H1 (cell line): Measurements from ENCODE around the gene ID2. TPM values are rescaled to one million over a fixed set of nuclear protein-coding genes. Genes with fewer than 3 reads are reported as not detected.

Experiments
- CTCF ChIA-PET: fragments of 300-600 bp; sonication (Branson Sonifier 250); formaldehyde crosslinking; loops from one replicate; lab custom pipeline; 2021; ENCODE audit not compliant: partially characterized antibody; lab: Charles Lee
- POLR2A ChIA-PET: fragments of 300-600 bp; sonication (Branson Sonifier 250); formaldehyde crosslinking; loops from one replicate; lab custom pipeline; 2021; ENCODE audit warnings: inconsistent platforms; ENCODE audit not compliant: partially characterized antibody; lab: Charles Lee
- DNase-seq, 2 experiments: peaks; one replicate each; pipeline versions ENCODE4 v3.0.0 to v3.0.0-alpha.2; 2010 to 2022; ENCODE audit warnings: low spot score in 2 of 2, low read depth in 1 of 2, mixed read lengths in 1 of 2
- FAIRE-seq: peaks from 2 replicates; lab custom pipeline; 2011; peaks lifted over from hg19 to GRCh38; lab: Jason Lieb, UNC
- H2AFZ ChIP-seq: 2 replicates; pipeline ENCODE4 v1.8.1; 2012; ENCODE audit warnings: low read length, inconsistent platforms
- H2AK5ac ChIP-seq: 2 replicates; pipeline ENCODE4 v1.6.1; 2013; ENCODE audit warnings: low read depth, low read length
- H2BK120ac ChIP-seq: replicated peaks from 2 replicates; pipeline ENCODE3; 2013; ENCODE audit warnings: low read depth, low read length, inconsistent platforms
- H2BK12ac ChIP-seq: 2 replicates; pipeline ENCODE4 v1.6.1; 2013; ENCODE audit warnings: low read depth, low read length
- H2BK15ac ChIP-seq: 2 replicates; pipeline ENCODE4 v1.6.1; 2013; ENCODE audit warnings: low read length
- H2BK20ac ChIP-seq: 2 replicates; pipeline ENCODE4 v1.6.1; 2013; ENCODE audit warnings: low read length
- H2BK5ac ChIP-seq: 2 replicates; pipeline ENCODE4 v1.6.1; 2013; ENCODE audit warnings: low read depth, low read length
- H3K14ac ChIP-seq: 2 replicates; pipeline ENCODE4 v1.6.1; 2013; ENCODE audit warnings: inconsistent platforms; ENCODE audit not compliant: insufficient read length
- H3K18ac ChIP-seq: 2 replicates; pipeline ENCODE4 v1.6.1; 2013; ENCODE audit warnings: low read length; ENCODE audit errors: extremely low read depth
- H3K23ac ChIP-seq: 2 replicates; pipeline ENCODE4 v1.6.1; 2013; ENCODE audit warnings: inconsistent platforms; ENCODE audit not compliant: insufficient read length
- H3K23me2 ChIP-seq: 2 replicates; pipeline ENCODE4 v1.6.1; 2013; ENCODE audit warnings: low read depth, low read length
- H3K27ac ChIP-seq: 2 replicates; pipeline ENCODE4 v1.6.1; 2011; ENCODE audit warnings: low read depth, low read length, inconsistent platforms
- H3K27me3 ChIP-seq, 4 experiments: replicated peaks in 1 of 4; 1 replicate in 1 of 4; 2 replicates in 3 of 4; pipeline versions ENCODE4 v1.6.1 to v1.8.1; 2011 to 2013; ENCODE audit warnings: low read length in 3 of 4, mild to moderate bottlenecking in 3 of 4, inconsistent platforms in 2 of 4, mixed read lengths in 2 of 4, moderate library complexity in 1 of 4; ENCODE audit not compliant: control insufficient read depth in 3 of 4, insufficient read depth in 3 of 4; ENCODE audit errors: extremely low read depth in 1 of 4
- H3K36me3 ChIP-seq, 4 experiments: 2 replicates each; pipeline versions ENCODE4 v1.6.1 to v1.8.1; 2011 to 2013; ENCODE audit warnings: mild to moderate bottlenecking in 4 of 4, low read length in 3 of 4, moderate library complexity in 2 of 4, control low read depth in 1 of 4, inconsistent platforms in 1 of 4; ENCODE audit not compliant: insufficient read depth in 4 of 4, control insufficient read depth in 2 of 4
- H3K4ac ChIP-seq: replicated peaks from 2 replicates; pipeline ENCODE3; 2013; ENCODE audit warnings: low read length, low read depth, mixed read lengths, inconsistent platforms; ENCODE audit not compliant: insufficient read length
- H3K4me1 ChIP-seq, 4 experiments: replicated peaks in 1 of 4; 1 replicate in 1 of 4; 2 replicates in 3 of 4; pipeline versions ENCODE4 v1.6.1 to v1.8.1; 2011 to 2013; ENCODE audit warnings: low read length in 3 of 4, inconsistent platforms in 2 of 4, mixed read lengths in 1 of 4; ENCODE audit not compliant: insufficient read depth in 4 of 4, control insufficient read depth in 3 of 4
- H3K4me2 ChIP-seq, 2 experiments: 2 replicates each; pipeline versions ENCODE4 v1.6.1 to v1.8.1; 2011 to 2013; ENCODE audit warnings: low read depth in 2 of 2, low read length in 2 of 2, control low read depth in 1 of 2, inconsistent platforms in 1 of 2, mild to moderate bottlenecking in 1 of 2; ENCODE audit not compliant: insufficient read depth in 1 of 2
- H3K4me3 ChIP-seq, 4 experiments: fragments of 200-600, 300-600 bp in 1 of 4; sonication (generic), shearing (Covaris generic), sonication (Bioruptor Twin) in 1 of 4; 2 replicates each; pipeline versions ENCODE4 v1.5.1 to v1.8.1; 2011 to 2016; ENCODE audit warnings: low read length in 4 of 4, low read depth in 3 of 4, control low read depth in 2 of 4, inconsistent platforms in 2 of 4, mild to moderate bottlenecking in 2 of 4, mixed read lengths in 1 of 4, moderate library complexity in 1 of 4; ENCODE audit not compliant: insufficient read depth in 2 of 4; ENCODE audit errors: extremely low read depth in 1 of 4
- H3K56ac ChIP-seq: replicated peaks from 2 replicates; pipeline ENCODE3; 2013; ENCODE audit warnings: low read depth, mild to moderate bottlenecking, mixed read lengths, low read length, inconsistent platforms; ENCODE audit not compliant: insufficient read length
- H3K79me1 ChIP-seq: 2 replicates; pipeline ENCODE4 v1.6.1; 2013; ENCODE audit warnings: low read depth, low read length, control low read depth
- H3K79me2 ChIP-seq, 2 experiments: 2 replicates each; pipeline versions ENCODE4 v1.6.1 to v1.8.1; 2012 to 2013; ENCODE audit warnings: low read length in 2 of 2, mild to moderate bottlenecking in 2 of 2, inconsistent platforms in 1 of 2; ENCODE audit not compliant: insufficient read depth in 2 of 2, control insufficient read depth in 1 of 2
- H3K9ac ChIP-seq, 4 experiments: replicated peaks in 1 of 4; 1 replicate in 1 of 4; 2 replicates in 3 of 4; pipeline versions ENCODE4 v1.6.1 to v1.8.1; 2011 to 2013; ENCODE audit warnings: low read depth in 3 of 4, low read length in 3 of 4, control low read depth in 2 of 4, mild to moderate bottlenecking in 2 of 4, moderate library complexity in 2 of 4, inconsistent platforms in 1 of 4; ENCODE audit errors: extremely low read depth in 1 of 4
- H3K9me3 ChIP-seq, 2 experiments: 2 replicates each; pipeline versions ENCODE4 v1.6.1 to v1.8.1; 2012 to 2013; ENCODE audit warnings: mild to moderate bottlenecking in 2 of 2, moderate library complexity in 2 of 2, control low read depth in 1 of 2, inconsistent platforms in 1 of 2, low read depth in 1 of 2, low read length in 1 of 2, mixed read lengths in 1 of 2; ENCODE audit not compliant: insufficient read depth in 2 of 2
- H4K20me1 ChIP-seq, 2 experiments: replicated peaks in 1 of 2; 2 replicates each; pipeline versions ENCODE3 to v1.8.1; 2011 to 2013; ENCODE audit warnings: inconsistent platforms in 2 of 2, low read length in 2 of 2, mild to moderate bottlenecking in 1 of 2; ENCODE audit not compliant: insufficient read depth in 2 of 2, control insufficient read depth in 1 of 2
- H4K5ac ChIP-seq: 2 replicates; pipeline ENCODE4 v1.6.1; 2013; ENCODE audit warnings: low read length, low read depth, mixed read lengths, inconsistent platforms; ENCODE audit not compliant: insufficient read length
- H4K8ac ChIP-seq: 2 replicates; pipeline ENCODE4 v1.8.0; 2013; ENCODE audit warnings: mild to moderate bottlenecking, moderate library complexity, low read length, inconsistent platforms; ENCODE audit not compliant: insufficient read depth; ENCODE audit errors: extremely low read depth
- H4K91ac ChIP-seq: replicated peaks from 2 replicates; pipeline ENCODE3; 2013; ENCODE audit warnings: low read length, mixed read lengths, inconsistent platforms; ENCODE audit not compliant: insufficient read length
- CHD1 ChIP-seq: IDR thresholded peaks from 2 replicates; pipeline ENCODE4 v1.6.1; 2012; ENCODE audit warnings: low read depth, low read length, improper control_type of control experiment
- CTBP2 ChIP-seq: IDR thresholded peaks from 2 replicates; pipeline ENCODE4 v1.7.0; 2011; ENCODE audit warnings: borderline replicate concordance, mild to moderate bottlenecking, moderate library complexity, mixed read lengths, low read length; ENCODE audit not compliant: insufficient read depth, insufficient read length
- EP300 ChIP-seq, 2 experiments: IDR thresholded peaks; 1 replicate in 1 of 2; 2 replicates in 1 of 2; pipeline ENCODE4 v1.6.1; 2011 to 2012; ENCODE audit warnings: low read depth in 2 of 2, low read length in 2 of 2, mild to moderate bottlenecking in 2 of 2, borderline replicate concordance in 1 of 2, inconsistent platforms in 1 of 2, moderate library complexity in 1 of 2
- EZH2 ChIP-seq: fragments of 200-600 bp; sonication (generic); IDR thresholded peaks from 2 replicates; pipeline ENCODE4 v1.7.1; 2012; ENCODE audit warnings: low read depth, mild to moderate bottlenecking, moderate library complexity, low read length, inconsistent platforms; ENCODE audit not compliant: severe bottlenecking
- FOSL1 ChIP-seq: IDR thresholded peaks from 2 replicates; pipeline ENCODE4 v1.6.1; 2011; ENCODE audit warnings: mild to moderate bottlenecking, low read depth, low read length, moderate library complexity; ENCODE audit not compliant: insufficient read depth
- RXRA ChIP-seq: IDR thresholded peaks from 2 replicates; pipeline ENCODE4 v1.6.1; 2011; ENCODE audit warnings: low read depth, mild to moderate bottlenecking, low read length, moderate library complexity; ENCODE audit not compliant: insufficient read depth
- SIX5 ChIP-seq: IDR thresholded peaks from 2 replicates; pipeline ENCODE4 v1.6.1; 2011; ENCODE audit warnings: mild to moderate bottlenecking, low read depth, low read length
- SP4 ChIP-seq: IDR thresholded peaks from 2 replicates; pipeline ENCODE4 v1.6.1; 2012; ENCODE audit warnings: low read length, inconsistent platforms
- TAF7 ChIP-seq: optimal IDR thresholded peaks from 2 replicates; pipeline ENCODE3; 2011; ENCODE audit warnings: low read depth, mild to moderate bottlenecking, inconsistent platforms, low read length, moderate library complexity, borderline replicate concordance
- TBP ChIP-seq: IDR thresholded peaks from 2 replicates; pipeline ENCODE4 v1.6.1; 2011; ENCODE audit warnings: low read depth, low read length, improper control_type of control experiment
- TEAD4 ChIP-seq: IDR thresholded peaks from 2 replicates; pipeline ENCODE4 v1.6.1; 2012; ENCODE audit warnings: low read depth, low read length, inconsistent platforms, mixed read lengths
- YY1 ChIP-seq: IDR thresholded peaks from 2 replicates; pipeline ENCODE4 v1.6.1; 2011; ENCODE audit warnings: low read depth, mild to moderate bottlenecking, low read length
- WGBS, 2 experiments: shearing (Covaris generic) in 1 of 2; methylation state at CpG; one replicate each; pipeline versions ENCODE4 v1.1.6 to v1.1.7; 2013 to 2015; ENCODE audit warnings: low lambda C conversion rate in 2 of 2, mixed read lengths in 2 of 2, inconsistent platforms in 1 of 2, low coverage in 1 of 2, missing lambda C conversion rate in 1 of 2; ENCODE audit not compliant: insufficient replicate concordance in 2 of 2, insufficient coverage in 1 of 2, insufficient read length in 1 of 2; ENCODE audit errors: extremely low coverage in 1 of 2, missing lambda C conversion rate in 1 of 2; 5-methylcytosine and 5-hydroxymethylcytosine counted together
- polyA plus RNA-seq, 7 experiments: library from polyadenylated mRNA; depleted of rRNA in 3 of 7; stranded (reverse) in 5 of 7; unstranded in 2 of 7; fragments of >200 nt in 5 of 7; fragments of 200-250 nt in 2 of 7; gene quantifications; 1 replicate in 5 of 7; 2 replicates in 1 of 7; 4 replicates in 1 of 7; pipeline versions ENCODE4 v1.2.1 to v1.2.3, GENCODE V29; 2011 to 2013; ENCODE audit warnings: missing spikeins in 2 of 7, mixed read lengths in 2 of 7
- total RNA-seq: library from RNA; stranded (reverse); fragmentation: NEBNext Ultra II Directional; extraction: Animal tissue kit (Norgen Biotek cat#: 25700); gene quantifications from 2 replicates; pipeline ENCODE4 v1.2.1, GENCODE V29; 2021

ID2 gene
- total and polyA plus RNA-seq, 2 of the 8 experiments (the other 6 are each of a cell fraction or from before 2014, with no cell fraction given): 36.7 to 214 TPM

- H3K14ac ChIP-seq: no peak overlapping the region
- H3K36me3 ChIP-seq: no peaks in the 10 kb centered on the region
- H3K4ac ChIP-seq: no peak overlapping the region
- no peaks in the 10 kb centered on the region for H3K23me2 ChIP-seq
- no peak overlapping the region for H2BK20ac ChIP-seq
- 89% methylated on average over 4 of the region's 4 CpGs; no CpG with 5 or more reads in 1 of the 2 experiments for WGBS, 2 experiments
- no peaks in the 10 kb centered on the region for H4K20me1 ChIP-seq
- no peaks in the 10 kb centered on the region for H3K9me3 ChIP-seq
- no peaks in the 10 kb centered on the region for H3K79me1 ChIP-seq
- H2BK5ac ChIP-seq: no peak overlapping the region
- POLR2A ChIA-PET: interaction anchor here (1.8 kb wide), 1 partner anchor 20 kb away, joined by 6 read pairs; no protein-coding TSS in a partner anchor
- H3K27ac ChIP-seq: no peak overlapping the region
- no peak overlapping the region for H2BK15ac ChIP-seq
- H2AFZ ChIP-seq: no peak overlapping the region
- H3K4me1 ChIP-seq: no peaks in the 10 kb centered on the region; a peak in 2 of 7 replicates
- no peak overlapping the region for H3K56ac ChIP-seq
- H3K79me2 ChIP-seq: no peaks in the 10 kb centered on the region
- H3K4me3 ChIP-seq: no peak overlapping the region
- peaks cover 0 to 2% (median 0%) of the 10 kb centered on the region in 4 experiments; a peak in 1 of 7 replicates for H3K27me3 ChIP-seq
- no peak overlapping the region for H4K8ac ChIP-seq
- no peak for DNase-seq
- H4K5ac ChIP-seq: no peak overlapping the region
- no peak overlapping the region for H3K23ac ChIP-seq
- no peak overlapping the region for H3K18ac ChIP-seq
- H3K9ac ChIP-seq: no peak overlapping the region
- no peak overlapping the region for H4K91ac ChIP-seq
- TF ChIP-seq YY1 (no peak), CTBP2 (no peak), TAF7 (no peak), EZH2 (no peak), FOSL1 (no peak), RXRA (no peak), TEAD4 (no peak), EP300 (IDR thresholded peaks at IDR 0.05; ENCODE audit: borderline replicate concordance in 1 of 2, low read depth in 2 of 2, low read length in 2 of 2) (no peak), CHD1 (no peak), SIX5 (no peak), SP4 (no peak), TBP (no peak)
- TF ChIP-seq, all 59 proteins: peak for 0
- H2BK12ac ChIP-seq: no peak overlapping the region
- no peak overlapping the region for H2AK5ac ChIP-seq
- H3K4me2 ChIP-seq: no peak overlapping the region
- no peak for FAIRE-seq
- no peak overlapping the region for H2BK120ac ChIP-seq
- CTCF ChIA-PET: interaction anchor here (1.2 to 1.3 kb wide), 2 partner anchors 15 to 124 kb away, joined by 3 to 6 read pairs; no protein-coding TSS in a partner anchor
Measured at GRCh38 chr2:8656811-8657210, 25.0 kb upstream of the ID2 start.
